OCI-LY7 (cell line): Measurements from ENCODE around the gene MGME1. TPM values are rescaled to one million over a fixed set of nuclear protein-coding genes. Genes with fewer than 3 reads are reported as not detected.

Source experiments
- BruUV-seq: library from RNA; stranded (reverse); fragments of 400-500 nt; replicated peaks from 2 replicates; lab custom pipeline; 2021; lab: Mats Ljungman, UMichigan
- CTCF ChIA-PET: fragments of 300-600 bp; sonication (Branson Sonifier 250); formaldehyde crosslinking; loops from one replicate; lab custom pipeline; 2022; ENCODE audit warnings: antibody characterized with exemption; ENCODE audit not compliant: unreplicated experiment; lab: Charles Lee
- POLR2A ChIA-PET: fragments of 300-600 bp; sonication (Branson Sonifier 250); formaldehyde crosslinking; loops from one replicate; lab custom pipeline; 2022; ENCODE audit warnings: antibody characterized with exemption; lab: Charles Lee
- DNase-seq: peaks from one replicate; pipeline ENCODE4 v3.0.0-alpha.2; 2015; ENCODE audit warnings: low spot score
- H2AFZ ChIP-seq: fragments of 200-600 bp; sonication (generic), shearing (Covaris generic); 2 replicates; pipeline ENCODE4 v1.6.1; 2014; ENCODE audit warnings: mild to moderate bottlenecking, antibody characterized with exemption, low read length, moderate library complexity
- H3K27ac ChIP-seq: fragments of 200-600 bp; sonication (generic); 2 replicates; pipeline ENCODE4 v1.5.1; 2014; ENCODE audit warnings: mixed run types, low read depth, mild to moderate bottlenecking, moderate library complexity, low read length, inconsistent platforms; ENCODE audit not compliant: poor library complexity, severe bottlenecking
- H3K36me3 ChIP-seq: fragments of 200-600 bp; sonication (generic); 2 replicates; pipeline ENCODE4 v1.6.1; 2014; ENCODE audit warnings: mild to moderate bottlenecking, antibody characterized with exemption, low read length, moderate library complexity, mixed read lengths; ENCODE audit not compliant: insufficient read depth
- H3K4me1 ChIP-seq: fragments of 200-600 bp; sonication (generic); 2 replicates; pipeline ENCODE4 v1.5.1; 2014; ENCODE audit warnings: mild to moderate bottlenecking, low read length; ENCODE audit not compliant: insufficient read depth, poor library complexity, severe bottlenecking
- H3K4me2 ChIP-seq: fragments of 200-600 bp; sonication (generic); 2 replicates; pipeline ENCODE4 v1.6.1; 2014; ENCODE audit warnings: mild to moderate bottlenecking, low read length
- H3K4me3 ChIP-seq: fragments of 200-600 bp; sonication (generic); 2 replicates; pipeline ENCODE4 v1.5.1; 2014; ENCODE audit warnings: mild to moderate bottlenecking, low read depth, low read length; ENCODE audit not compliant: poor library complexity, severe bottlenecking
- H3K79me2 ChIP-seq: fragments of 200-600 bp; sonication (generic); 2 replicates; pipeline ENCODE4 v1.6.1; 2016; ENCODE audit warnings: low read depth, mild to moderate bottlenecking, low read length, moderate library complexity, mixed read lengths; ENCODE audit not compliant: insufficient read depth
- H3K9me2 ChIP-seq: fragments of 200-600 bp; sonication (generic); 2 replicates; pipeline ENCODE4 v1.6.1; 2016; ENCODE audit warnings: mild to moderate bottlenecking, low read length, mixed read lengths; ENCODE audit not compliant: insufficient read depth
- H3K9me3 ChIP-seq: fragments of 200-600 bp; sonication (generic); 2 replicates; pipeline ENCODE4 v1.6.1; 2014; ENCODE audit warnings: mild to moderate bottlenecking, mixed run types, low read length, mixed read lengths
- H4K20me1 ChIP-seq: fragments of 200-600 bp; sonication (generic); 2 replicates; pipeline ENCODE4 v1.6.1; 2014; ENCODE audit warnings: mild to moderate bottlenecking, antibody characterized with exemption, low read length, moderate library complexity, mixed read lengths; ENCODE audit not compliant: insufficient read depth
- EZH2phosphoT487 ChIP-seq: fragments of 200-600 bp; sonication (generic); IDR thresholded peaks from 2 replicates; pipeline ENCODE4 v1.6.1; 2018; ENCODE audit warnings: low read depth, borderline replicate concordance, mild to moderate bottlenecking, mixed run types, antibody characterized with exemption, low read length, moderate library complexity, mixed read lengths
- intact Hi-C: fragments of 100-400 bp; cut with micrococcal nuclease; formaldehyde crosslinking; loops from one replicate; pipeline ENCODE4 v1.10.0; 2022; ENCODE audit not compliant: unreplicated experiment
- total RNA-seq, 2 experiments: library from RNA; depleted of rRNA in 1 of 2; stranded (reverse); fragments of >200 nt in 1 of 2; shearing (Covaris generic) in 1 of 2; gene quantifications; 2 replicates each; pipeline ENCODE4 v1.2.3, GENCODE V29; 2014 to 2022
- TF ChIP-seq, protein P1 (sequence below): fragments of 200-600 bp; sonication (generic); conservative IDR thresholded peaks from 2 replicates; pipeline ENCODE4 v1.5.1; 2014; ENCODE audit warnings: mild to moderate bottlenecking, antibody characterized with exemption, low read length, moderate library complexity, mixed read lengths

The MGME1 gene
- total RNA-seq, 2 experiments from 2014 or later: 46.6 to 80.1 TPM

DNA sequence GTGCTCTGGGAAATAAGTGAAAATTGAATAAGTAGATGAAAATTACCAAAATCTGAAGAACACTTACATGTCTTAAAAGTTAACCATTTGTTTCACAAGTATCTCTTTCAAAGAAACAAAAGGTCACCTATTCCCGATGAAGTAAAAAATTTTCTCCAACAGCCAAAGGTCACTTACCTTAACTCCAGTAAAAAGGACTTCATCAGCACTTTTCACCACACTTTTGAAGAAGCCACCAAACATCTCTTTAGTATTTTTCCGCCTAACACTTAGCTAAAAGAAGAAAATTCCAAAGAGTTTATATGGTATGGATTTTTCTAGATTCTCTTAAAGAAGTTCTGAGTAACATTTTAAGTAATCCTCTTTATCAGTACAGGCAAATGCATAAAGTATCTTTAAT is 17.5 kb upstream of the MGME1 start:
- Histone ChIP-seq H4K20me1 (peaks cover 81% of the 10 kb centered on the region), H3K79me2 (peaks cover 97% of the 10 kb centered on the region), H3K27ac (no peak overlapping the region), H3K36me3 (peaks cover 100% of the 10 kb centered on the region), H3K4me2 (no peak overlapping the region), H3K4me3 (no peak overlapping the region), H3K9me3 (no peaks in the 10 kb centered on the region), H2AFZ (no peak overlapping the region), H3K4me1 (peaks cover 81% of the 10 kb centered on the region), H3K9me2 (no peaks in the 10 kb centered on the region)
- BruUV-seq: no TSS peak
- no peak for TF ChIP-seq EZH2phosphoT487
- TF ChIP-seq, protein P1, sequence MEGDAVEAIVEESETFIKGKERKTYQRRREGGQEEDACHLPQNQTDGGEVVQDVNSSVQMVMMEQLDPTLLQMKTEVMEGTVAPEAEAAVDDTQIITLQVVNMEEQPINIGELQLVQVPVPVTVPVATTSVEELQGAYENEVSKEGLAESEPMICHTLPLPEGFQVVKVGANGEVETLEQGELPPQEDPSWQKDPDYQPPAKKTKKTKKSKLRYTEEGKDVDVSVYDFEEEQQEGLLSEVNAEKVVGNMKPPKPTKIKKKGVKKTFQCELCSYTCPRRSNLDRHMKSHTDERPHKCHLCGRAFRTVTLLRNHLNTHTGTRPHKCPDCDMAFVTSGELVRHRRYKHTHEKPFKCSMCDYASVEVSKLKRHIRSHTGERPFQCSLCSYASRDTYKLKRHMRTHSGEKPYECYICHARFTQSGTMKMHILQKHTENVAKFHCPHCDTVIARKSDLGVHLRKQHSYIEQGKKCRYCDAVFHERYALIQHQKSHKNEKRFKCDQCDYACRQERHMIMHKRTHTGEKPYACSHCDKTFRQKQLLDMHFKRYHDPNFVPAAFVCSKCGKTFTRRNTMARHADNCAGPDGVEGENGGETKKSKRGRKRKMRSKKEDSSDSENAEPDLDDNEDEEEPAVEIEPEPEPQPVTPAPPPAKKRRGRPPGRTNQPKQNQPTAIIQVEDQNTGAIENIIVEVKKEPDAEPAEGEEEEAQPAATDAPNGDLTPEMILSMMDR: no peak
- intact Hi-C loops: no loop called here
- POLR2A ChIA-PET: interaction anchor here (0.9 to 3.2 kb wide), 3 partner anchors 13 to 33 kb away, joined by 3 to 11 read pairs (median 3); no protein-coding TSS in a partner anchor
- no peak for DNase-seq
- CTCF ChIA-PET: no interaction called here

DNA sequence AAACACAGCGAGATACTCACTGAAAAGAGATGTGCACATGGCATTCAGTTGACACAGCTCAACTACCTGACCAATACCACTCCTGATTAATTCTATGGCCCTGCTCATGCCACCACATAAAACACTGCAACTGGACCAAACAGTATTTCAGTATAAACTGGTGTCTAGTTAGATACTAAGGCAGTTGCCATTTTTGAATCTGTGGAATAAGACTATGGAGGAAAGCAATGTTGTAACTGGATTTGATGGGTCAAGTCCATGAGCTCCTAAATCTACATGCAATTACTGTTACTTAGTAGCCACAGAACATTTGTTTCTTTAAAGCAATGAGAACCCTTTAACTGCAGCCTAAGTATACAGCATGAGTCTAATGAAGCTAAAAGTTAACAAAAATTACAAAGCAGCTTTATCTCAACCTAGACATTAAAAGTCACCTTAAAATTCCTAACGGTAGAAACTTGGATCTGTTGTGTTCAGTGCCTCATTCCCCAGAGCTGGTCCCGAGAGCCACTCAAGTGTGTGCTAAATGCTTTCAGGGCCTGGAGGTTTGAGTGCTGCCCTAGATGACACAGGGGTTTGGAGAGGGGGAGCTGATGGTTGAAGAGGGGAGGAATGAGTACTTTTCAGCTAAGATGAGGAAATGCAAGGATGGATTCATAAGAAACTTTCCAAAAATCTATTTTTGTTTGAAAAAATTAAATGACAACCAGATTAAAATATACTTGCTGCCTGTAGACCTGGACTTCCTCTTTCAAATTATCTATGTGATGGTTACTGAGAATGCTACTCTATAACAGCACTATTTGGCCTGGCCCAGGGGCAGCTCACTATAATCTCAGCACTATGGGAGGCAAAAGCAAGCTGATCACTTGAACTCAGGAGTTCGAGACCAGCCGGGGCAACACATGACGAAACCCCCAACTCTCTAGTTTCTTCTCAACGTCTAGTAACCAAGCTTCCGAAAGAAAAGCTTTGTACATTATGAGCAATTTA is 15.8 kb upstream of the MGME1 start:
- Histone ChIP-seq H3K36me3 (peaks cover 100% of the 10 kb centered on the region), H3K4me3 (no peak overlapping the region), H3K79me2 (peaks cover 98% of the 10 kb centered on the region), H3K4me1 (peaks cover 81% of the 10 kb centered on the region), H4K20me1 (peaks cover 76% of the 10 kb centered on the region), H3K27ac (peak overlapping the region; percentile 11), H3K4me2 (no peak overlapping the region), H3K9me3 (peaks cover 7% of the 10 kb centered on the region; the same call in 1 of the 2 replicates), H2AFZ (no peak overlapping the region), H3K9me2 (no peaks in the 10 kb centered on the region)
- DNase-seq: no peak
- TF ChIP-seq, protein P1: no peak
- TF ChIP-seq EZH2phosphoT487: no peak
- POLR2A ChIA-PET: interaction anchor here (0.5 to 3.2 kb wide), 8 partner anchors 11 to 406 kb away, joined by 3 to 13 read pairs (median 3); no protein-coding TSS in a partner anchor
- no TSS peak for BruUV-seq
- intact Hi-C loops: no loop called here
- CTCF ChIA-PET: no interaction called here
